Stimulated activated CD8-positive, alpha-beta memory T cell treated with anti-CD3 and anti-CD28 coated beads, Interleukin-7, amount 100 ng/mL, for 24 hours (primary cell): Measurements from ENCODE around the gene CYP8B1.

Experiments
- DNase-seq: peaks from one replicate; pipeline ENCODE4 v3.0.0-alpha.2; 2020; ENCODE audit warnings: low read depth

CYP8B1 gene

GRCh38 chr3:42875325-42876151, at the start of gene CYP8B1:
CYP8B1 (minus strand) TSS chr3:42875879; CDS start chr3:42875816, 63 bp downstream.
- DNase-seq: no peak

- no peak for DNase-seq
These were observed 47.9 kb upstream of the CYP8B1 start for GRCh38 chr3:42923606-42924005.

- DNase-seq: no peak
These were observed 39.3 kb upstream of the CYP8B1 start for GRCh38 chr3:42914771-42915515.

- no peak for DNase-seq
These were observed 35.9 kb upstream of the CYP8B1 start for GRCh38 chr3:42911551-42911950.

- no peak for DNase-seq
These were observed 33.0 kb upstream of the CYP8B1 start for GRCh38 chr3:42908675-42909074.

- no peak for DNase-seq
These were observed 31.1 kb upstream of the CYP8B1 start for GRCh38 chr3:42906848-42907183.

- no peak for DNase-seq
These were observed 30.6 kb upstream of the CYP8B1 start, which contains the start of gene ZNF662 for GRCh38 chr3:42906070-42906847. ZNF662 (plus strand) TSS chr3:42906142; CDS start chr3:42908115, 1,973 bp downstream.

GRCh38 chr3:42905740-42906069, 30.0 kb upstream of the CYP8B1 start:
- DNase-seq: no peak

GRCh38 chr3:42904076-42904475, 28.4 kb upstream of the CYP8B1 start:
- no peak for DNase-seq

- no peak for DNase-seq
These were observed 26.6 kb upstream of the CYP8B1 start for GRCh38 chr3:42902257-42902656.

- no peak for DNase-seq
These were observed 25.4 kb upstream of the CYP8B1 start for GRCh38 chr3:42901073-42901415.

- DNase-seq: no peak
These were observed 24.8 kb upstream of the CYP8B1 start for GRCh38 chr3:42900226-42901072.

GRCh38 chr3:42898896-42899675, 23.4 kb upstream of the CYP8B1 start:
- DNase-seq: no peak

GRCh38 chr3:42895580-42895868, 19.8 kb upstream of the CYP8B1 start:
- DNase-seq: no peak

GRCh38 chr3:42894698-42895579, 19.3 kb upstream of the CYP8B1 start:
- no peak for DNase-seq

- no peak for DNase-seq
These were observed 17.1 kb upstream of the CYP8B1 start for GRCh38 chr3:42892807-42893206.

GRCh38 chr3:42892169-42892568, 16.5 kb upstream of the CYP8B1 start:
- DNase-seq: no peak

GRCh38 chr3:42891042-42891441, 15.4 kb upstream of the CYP8B1 start:
- DNase-seq: no peak

- no peak for DNase-seq
These were observed 11.4 kb upstream of the CYP8B1 start for GRCh38 chr3:42887084-42887483.

- DNase-seq: no peak
These were observed 10.7 kb upstream of the CYP8B1 start for GRCh38 chr3:42886294-42886822.
